Kasumi-1 (cell line): ENCODE data around the gene TRIM25.

Experiments used
- DNase-seq, 2 experiments: peaks; one replicate each; lab custom pipeline; 2025; lab: John Stamatoyannopoulos, UW

TRIM25 gene

DNA sequence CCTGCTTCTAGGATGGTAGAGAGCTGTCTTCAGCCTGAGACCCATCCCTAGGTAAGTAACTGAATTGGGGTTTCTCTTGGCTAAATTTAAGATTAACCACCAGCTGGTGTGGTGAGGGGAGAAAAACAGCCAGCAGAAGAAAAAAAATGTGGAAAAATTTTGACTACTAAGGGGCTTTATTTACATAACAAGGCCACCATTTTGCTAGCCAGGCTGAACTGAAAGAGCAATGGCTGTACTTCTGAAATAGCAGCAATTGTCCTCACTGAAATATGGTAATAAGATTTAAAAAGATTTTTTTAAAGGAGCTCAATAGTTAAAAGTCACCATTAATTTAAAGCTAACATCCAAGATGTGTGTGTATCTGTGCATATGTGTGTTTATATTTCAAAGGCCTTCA, 12.4 kb upstream of the TRIM25 start:
- DNase-seq, result no peak

DNA sequence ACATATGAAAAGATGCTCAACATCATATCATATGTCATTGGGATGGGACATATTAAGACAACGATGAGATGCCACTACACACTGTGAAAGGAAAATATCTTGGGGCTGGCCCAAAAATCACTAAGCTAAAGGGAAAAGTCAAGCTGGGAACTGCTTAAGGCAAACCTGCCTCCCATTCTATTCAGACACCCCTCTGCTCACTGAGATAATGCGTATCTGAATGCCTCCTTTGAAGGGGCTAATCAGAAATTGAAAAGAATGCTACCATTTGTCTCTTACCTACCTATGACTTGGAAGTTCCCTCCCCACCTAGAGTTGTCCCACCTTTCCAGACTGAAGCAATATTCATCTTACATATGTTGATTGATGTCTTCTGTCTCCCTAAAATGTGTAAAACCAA, 11.2 kb upstream of the TRIM25 start:
- no peak for DNase-seq

- no peak for DNase-seq
Observed at GRCh38 chr17:56919717-56920116, 5.9 kb upstream of the TRIM25 start.

DNA sequence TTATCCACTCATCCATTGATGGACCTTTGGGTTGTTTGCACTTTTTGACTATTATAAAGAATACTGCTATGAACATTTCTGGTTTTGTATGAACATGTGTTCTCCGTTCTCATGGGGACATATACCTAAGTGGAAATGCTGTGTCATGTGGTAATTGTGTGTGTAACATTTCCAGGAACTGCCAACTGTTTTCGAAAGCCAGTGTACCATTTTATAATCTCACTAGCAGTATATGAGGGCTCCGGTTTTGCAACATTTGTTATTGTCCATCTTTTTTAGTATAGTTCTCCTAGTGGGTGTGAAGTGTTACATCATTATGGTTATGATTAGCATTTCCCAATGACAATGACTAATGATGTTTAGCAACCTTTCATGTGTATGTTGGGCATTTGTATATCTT, 5.1 kb upstream of the TRIM25 start:
- no peak for DNase-seq

DNA sequence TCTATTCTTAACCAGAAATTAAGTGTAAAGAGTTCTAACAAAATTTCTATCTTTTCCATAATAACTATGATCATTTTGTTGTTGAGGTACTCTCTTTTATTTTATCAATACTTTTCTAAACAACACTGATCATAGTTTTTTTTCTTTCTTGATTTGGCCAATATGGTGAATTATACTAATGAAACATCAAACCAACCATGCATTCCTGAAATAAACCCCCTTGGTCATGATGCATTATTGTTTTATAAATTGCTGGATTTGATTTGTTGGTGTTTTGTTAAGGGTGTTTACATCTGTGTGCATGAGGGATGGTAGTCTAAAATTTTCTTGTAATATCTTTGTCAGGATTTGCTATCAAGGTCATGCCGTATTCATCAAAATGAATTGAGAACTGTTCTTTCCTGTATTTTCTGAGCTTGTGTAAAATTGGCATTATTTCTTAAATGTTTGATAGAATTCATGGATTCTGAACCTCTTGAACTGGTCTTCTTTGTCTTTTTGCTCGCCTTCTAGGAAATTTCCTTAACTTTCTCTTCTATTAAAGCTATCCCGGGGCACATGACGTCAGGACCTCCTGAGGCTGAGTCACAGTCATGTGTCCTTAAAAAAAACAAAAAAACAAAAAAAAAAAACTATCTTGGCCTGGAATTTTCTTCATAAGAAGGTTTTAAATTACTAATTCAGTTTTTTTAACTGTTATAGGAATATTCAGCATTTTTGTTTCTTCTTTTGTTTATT, 3.9 kb upstream of the TRIM25 start:
- no peak for DNase-seq

DNA sequence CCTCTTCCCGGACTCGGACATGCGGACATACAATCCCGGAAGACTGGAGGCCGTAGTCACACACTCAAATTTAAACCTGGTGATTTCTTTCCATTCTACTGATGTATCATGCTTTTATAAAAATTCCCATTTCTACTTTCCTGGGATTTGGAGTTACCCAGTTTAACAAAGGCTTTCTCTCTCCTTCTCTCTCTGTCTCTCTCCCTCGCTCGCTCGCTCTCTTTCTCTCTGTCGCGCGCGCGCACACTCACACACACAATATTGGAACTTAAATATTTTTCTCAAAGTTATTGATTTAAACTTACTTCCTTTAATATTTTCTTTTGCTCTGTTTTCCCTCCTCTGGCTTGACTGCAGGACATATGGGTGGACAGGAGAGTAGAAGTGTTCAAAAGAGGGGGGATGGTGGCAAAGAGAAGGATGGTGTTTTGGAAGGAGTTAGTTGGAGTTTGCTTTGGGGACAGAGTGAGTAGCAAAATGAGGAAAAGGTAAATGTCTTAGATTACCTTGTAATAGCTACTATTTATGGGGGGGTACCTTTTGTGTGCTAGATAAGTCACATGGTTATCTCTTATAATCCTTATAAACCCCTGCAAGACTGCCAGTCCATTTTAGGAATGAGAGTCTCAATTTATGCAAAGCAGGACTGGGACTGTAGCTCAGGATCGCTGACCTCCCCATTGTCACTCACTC, 878 bp upstream of the TRIM25 start:
- DNase-seq, result peak; percentile 59 to 67

DNA sequence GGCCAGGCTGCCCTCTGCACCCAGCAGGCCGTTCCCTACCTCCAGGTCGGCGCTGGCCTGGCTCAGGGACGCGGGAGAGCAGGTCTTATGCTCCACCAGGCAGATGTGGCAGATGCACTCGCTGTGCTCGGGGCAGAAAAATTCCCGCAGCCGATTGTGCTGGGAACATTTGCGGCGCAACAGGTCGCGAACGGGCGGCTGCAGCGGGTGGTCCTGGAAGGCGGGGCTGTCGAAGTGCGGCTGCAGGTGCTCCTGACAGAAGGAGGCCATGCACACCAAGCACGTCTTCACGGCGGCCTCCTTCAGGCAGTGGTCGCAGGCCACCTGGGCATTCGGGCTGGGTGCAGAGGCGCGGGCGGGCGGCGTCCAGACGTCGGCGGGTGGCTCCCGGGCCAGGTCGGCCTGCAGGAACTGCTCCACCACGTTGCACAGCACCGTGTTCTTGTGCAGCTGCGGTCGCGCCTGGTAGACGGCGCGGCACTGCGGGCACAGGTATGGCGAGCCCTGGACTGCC, 439 bp downstream of the TRIM25 start:
- DNase-seq, result peak in 1 of 2 experiments; percentile 10

- no peak for DNase-seq
Observed at GRCh38 chr17:56913000-56913311, 893 bp downstream of the TRIM25 start.

GRCh38 chr17:56912105-56912999, 1.5 kb downstream of the TRIM25 start:
- peak in 1 of 2 experiments; percentile 15 for DNase-seq

DNA sequence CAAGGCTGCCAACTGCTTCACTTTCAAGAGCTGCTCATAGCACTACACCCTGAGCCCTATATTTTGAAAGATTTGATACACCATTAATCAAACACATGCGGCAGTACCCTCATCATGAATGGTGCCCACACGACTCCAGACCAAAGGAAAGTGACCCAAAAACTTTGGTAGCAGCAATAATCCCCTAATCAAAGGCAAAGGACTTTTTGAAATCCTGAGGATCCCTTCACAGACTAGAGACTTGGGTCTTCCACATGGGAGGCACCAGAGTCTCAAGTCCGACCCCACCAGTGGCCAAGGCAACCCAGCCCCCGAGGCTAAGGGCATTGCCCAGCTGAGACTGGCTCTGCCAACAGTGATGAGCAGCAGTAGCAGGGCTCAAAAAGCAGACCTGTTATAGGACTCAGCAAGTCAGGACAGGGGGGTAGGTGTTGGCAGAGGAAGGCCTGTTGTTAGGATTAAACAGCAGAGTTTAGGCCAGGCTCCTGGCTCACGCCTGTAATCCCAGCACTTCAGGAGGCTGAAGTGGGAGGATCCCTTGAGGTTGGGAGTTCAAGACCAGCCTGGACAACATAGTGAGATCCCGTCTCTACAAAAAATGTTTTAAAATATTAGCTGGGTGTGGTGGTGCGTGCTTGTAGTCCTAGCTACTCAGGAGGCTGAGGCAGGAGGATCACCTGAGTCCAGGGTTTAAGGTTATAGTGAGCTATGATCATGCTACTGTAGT, 3.2 kb downstream of the TRIM25 start:
- no peak for DNase-seq

- no peak for DNase-seq
Observed at GRCh38 chr17:56909742-56910508, 3.9 kb downstream of the TRIM25 start.

DNA sequence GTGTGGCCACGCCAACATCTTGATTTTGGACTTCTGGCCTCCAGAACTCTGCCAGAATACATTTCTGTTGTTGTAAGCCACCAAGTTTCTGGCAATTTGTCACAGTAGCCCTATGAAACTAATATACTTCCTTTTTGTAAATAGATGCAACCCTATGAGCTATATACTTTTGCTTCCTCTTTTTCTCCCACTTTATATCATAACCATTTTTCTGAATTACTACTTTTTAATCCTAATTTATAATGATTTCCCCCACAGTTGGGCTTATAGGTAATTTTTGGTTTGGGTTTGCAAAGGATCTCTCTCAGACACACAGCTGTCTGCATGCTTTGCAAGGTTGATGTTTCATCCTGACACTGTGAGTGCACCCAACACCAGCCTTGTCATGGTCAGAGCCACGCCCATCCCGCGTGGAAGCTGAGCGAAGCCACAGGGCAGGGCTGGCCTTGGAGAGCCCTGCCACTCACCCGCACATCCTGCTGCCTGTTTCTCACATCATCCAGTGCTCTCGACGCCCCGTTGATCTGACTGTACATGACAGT, 5.8 kb downstream of the TRIM25 start:
- peak; percentile 25 to 62 for DNase-seq

DNA sequence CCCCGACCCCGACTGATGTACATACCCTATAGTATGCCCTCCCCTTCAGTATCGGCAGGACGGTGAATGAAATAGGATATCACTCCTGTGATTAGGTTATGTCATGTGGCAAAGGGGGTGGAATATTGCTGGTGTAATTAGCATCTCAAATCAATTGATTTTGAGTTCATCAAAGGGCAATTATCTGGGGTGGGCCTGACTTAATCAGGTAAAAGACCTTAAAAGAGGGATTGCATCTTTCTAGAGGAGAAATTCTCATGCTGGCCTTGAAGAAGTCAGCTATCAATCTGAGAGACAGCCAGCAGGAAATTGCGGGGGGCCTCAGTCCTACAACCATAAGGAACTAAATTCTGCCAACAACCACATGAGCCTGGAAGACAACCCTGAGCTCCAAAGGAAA, 10.3 kb downstream of the TRIM25 start:
- DNase-seq, result no peak

- DNase-seq, result no peak
Observed at GRCh38 chr17:56902348-56902747, 11.5 kb downstream of the TRIM25 start.

DNA sequence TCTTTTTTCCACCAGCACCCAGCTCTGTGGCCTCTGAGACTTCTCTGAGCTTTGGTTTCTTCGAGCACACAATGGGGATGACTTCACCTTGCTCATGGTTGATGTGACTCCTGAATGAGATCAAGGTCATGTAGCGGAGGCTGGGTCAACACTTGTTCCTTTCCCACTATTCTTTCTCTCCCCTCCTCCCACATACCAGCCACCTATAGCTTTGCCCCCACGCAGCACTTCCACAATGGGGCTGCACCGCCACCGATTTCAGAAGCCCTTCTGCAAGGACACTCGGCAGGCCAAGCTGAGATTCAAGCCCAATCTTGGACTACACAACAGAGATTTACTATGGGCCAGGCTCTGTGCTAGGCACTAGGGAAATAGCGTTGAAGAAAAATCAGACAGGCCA, 14.4 kb downstream of the TRIM25 start:
- DNase-seq, result no peak

- DNase-seq, result no peak
Observed at GRCh38 chr17:56898874-56899273, 15.0 kb downstream of the TRIM25 start.

DNA sequence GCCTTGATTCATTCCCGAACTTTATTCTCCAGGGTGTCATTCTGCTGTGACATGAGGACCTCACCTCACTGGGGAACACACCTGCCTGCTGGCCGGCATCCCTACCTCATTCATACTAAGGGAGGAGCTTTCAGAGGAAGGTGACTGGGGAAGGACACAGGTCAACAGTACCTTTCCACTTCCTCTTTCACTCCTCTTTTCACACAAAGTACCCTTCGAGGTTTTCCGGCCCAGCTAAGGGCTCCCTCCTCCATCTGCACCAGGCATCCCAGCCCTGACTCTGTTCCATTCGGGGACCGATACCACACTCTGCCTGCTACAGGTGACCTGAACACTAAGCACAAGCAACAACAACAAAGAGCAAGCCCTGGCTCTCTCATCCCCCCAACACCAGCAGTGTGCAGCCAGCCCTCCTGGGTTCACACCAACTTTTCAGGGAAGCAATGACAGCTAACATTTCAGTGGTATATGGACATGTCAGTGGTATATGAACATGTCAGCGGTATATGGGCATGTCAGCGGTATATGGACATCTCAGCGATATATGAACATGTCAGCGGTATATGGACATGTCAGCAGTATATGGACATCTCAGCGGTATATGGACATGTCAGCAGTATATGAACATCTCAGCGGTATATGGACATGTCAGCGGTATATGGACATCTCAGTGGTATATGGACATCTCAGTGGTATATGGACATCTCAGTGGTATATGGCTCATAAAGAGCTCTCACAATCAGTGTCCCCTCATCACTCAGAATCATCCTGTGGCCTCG, 16.0 kb downstream of the TRIM25 start:
- DNase-seq, result no peak

GRCh38 chr17:56896968-56897359, 16.9 kb downstream of the TRIM25 start:
- DNase-seq, result no peak

- DNase-seq, result no peak
Observed at GRCh38 chr17:56896217-56896967, 17.5 kb downstream of the TRIM25 start.
